ENCODE results near the gene ZNF175.
"Not testable (repeated sequence)": the region's sequence is repeated elsewhere in the genome, so short reads cannot be mapped to it uniquely, and the experiment has no call there.

DNA sequence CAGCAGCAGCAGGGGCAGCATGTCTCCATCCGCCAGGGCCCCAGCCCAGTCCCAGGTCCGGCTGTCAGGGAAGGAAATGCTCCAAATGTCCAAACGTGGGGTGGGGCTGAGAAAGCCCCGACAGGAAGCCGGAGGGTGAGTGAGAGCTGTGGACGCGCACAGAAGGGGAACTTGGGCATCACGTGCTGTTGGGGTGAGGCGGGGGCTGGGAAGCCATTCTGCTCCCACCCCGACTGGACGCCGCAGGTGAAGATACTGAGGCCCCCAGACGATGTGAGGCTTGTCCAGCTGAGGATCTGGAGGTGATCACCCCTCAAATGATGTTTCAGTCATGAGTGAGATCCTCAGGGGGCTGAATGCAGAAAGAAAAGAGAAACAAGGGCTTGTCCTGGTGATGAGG, 59.2 kb downstream of the ZNF175 start, which contains the start of gene SIGLEC5:
- TF ChIP-seq, protein P1, sequence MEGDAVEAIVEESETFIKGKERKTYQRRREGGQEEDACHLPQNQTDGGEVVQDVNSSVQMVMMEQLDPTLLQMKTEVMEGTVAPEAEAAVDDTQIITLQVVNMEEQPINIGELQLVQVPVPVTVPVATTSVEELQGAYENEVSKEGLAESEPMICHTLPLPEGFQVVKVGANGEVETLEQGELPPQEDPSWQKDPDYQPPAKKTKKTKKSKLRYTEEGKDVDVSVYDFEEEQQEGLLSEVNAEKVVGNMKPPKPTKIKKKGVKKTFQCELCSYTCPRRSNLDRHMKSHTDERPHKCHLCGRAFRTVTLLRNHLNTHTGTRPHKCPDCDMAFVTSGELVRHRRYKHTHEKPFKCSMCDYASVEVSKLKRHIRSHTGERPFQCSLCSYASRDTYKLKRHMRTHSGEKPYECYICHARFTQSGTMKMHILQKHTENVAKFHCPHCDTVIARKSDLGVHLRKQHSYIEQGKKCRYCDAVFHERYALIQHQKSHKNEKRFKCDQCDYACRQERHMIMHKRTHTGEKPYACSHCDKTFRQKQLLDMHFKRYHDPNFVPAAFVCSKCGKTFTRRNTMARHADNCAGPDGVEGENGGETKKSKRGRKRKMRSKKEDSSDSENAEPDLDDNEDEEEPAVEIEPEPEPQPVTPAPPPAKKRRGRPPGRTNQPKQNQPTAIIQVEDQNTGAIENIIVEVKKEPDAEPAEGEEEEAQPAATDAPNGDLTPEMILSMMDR (IDR thresholded peaks at IDR 0.05; ENCODE audit: low read depth, low read length, poor library complexity, severe bottlenecking): not testable (repeated sequence)
- not testable (repeated sequence) for TF ChIP-seq EZH2phosphoT487 (IDR thresholded peaks at IDR 0.05; ENCODE audit: borderline replicate concordance, low read length)
